HG03439 (cell line): Measurements from ENCODE around the gene MANBA.
A peak's percentile ranks its signal among the peaks of the same experiment; 100 is the strongest.
"Not testable (repeated sequence)": the region's sequence is repeated elsewhere in the genome, so short reads cannot be mapped to it uniquely, and the experiment has no call there.

ENCODE experiments used
- ATAC-seq: cut with Tn5 transposase; IDR thresholded peaks from one replicate; pipeline ENCODE4 v1.9.1; 2021; ENCODE audit warnings: mild to moderate bottlenecking, moderate library complexity; ENCODE audit not compliant: unreplicated experiment

Gene MANBA

GRCh38 chr4:102725229-102725628, 35.5 kb downstream of the MANBA start:
- ATAC-seq = no peak

DNA sequence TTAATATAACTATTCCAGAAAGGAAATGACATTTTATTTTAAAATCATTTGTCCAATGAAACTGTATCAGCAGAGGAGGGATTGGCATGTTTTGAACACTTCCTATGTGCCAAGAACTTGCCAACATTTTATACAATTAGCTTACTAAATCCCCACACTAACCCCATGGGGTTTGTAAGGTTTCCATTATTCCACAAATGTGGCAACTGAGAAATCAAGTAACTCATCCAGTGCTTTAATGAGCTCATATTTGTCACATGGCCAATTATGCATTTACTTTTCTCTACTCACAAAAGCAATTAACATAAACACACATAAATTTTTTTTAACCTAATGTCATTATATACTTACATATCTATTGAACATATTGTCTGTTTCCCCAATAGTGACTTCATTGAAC, 37.3 kb downstream of the MANBA start:
- no peak for ATAC-seq

GRCh38 chr4:102722740-102723139, 38.0 kb downstream of the MANBA start:
- no peak for ATAC-seq

- not testable (repeated sequence) for ATAC-seq
These were observed 41.8 kb downstream of the MANBA start for GRCh38 chr4:102718833-102719575.

DNA sequence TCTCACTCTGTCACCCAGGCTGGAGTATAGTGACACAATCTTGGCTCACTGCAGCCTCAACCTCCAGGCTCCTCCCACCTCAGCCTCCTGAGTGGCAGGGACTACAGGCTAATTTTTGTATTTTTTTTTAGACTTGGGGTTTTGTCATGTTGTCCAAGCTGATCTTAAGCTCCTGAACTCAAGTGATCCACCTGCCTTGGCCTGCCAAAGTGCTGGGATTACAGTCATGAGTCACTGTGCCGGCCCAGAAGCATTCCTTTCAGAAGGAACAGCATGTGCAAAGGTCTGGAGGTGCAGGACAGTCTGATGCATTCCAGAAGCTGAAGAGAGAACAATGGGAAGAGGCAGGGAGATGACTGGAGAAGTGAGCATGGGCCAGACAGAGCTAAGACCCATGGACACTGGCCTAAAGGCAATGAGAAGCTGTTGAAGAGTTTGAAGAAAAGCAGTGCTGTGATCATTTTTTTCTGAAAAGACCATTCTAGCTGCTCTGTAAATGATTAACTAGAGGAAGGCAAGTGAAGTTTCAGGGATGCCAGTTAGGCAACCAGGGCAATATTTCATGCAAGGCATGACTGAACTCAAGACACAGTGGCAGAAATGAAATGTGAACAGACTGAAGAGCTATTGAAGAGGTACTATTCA, 43.2 kb downstream of the MANBA start:
- no peak for ATAC-seq

DNA sequence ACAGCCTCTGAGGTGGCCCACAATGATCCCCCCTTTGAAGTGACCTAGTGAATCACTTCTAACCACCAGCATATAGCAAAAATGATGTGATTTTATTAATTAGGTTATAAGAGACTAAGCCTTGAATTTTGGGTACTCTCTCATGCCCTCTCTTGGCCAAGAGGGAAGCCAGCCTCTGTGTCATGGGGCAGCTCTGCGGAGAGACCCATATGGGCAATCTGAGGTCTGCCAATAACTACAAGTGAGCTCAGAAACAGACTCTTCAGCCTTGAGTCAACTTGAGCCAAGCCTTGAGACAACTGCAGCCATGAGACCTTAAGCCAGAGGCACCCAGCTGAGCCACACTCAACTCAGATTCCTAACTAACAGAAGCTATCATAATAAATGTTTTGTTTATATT, 45.7 kb downstream of the MANBA start:
- no peak for ATAC-seq

- ATAC-seq = not testable (repeated sequence)
These were observed 47.0 kb downstream of the MANBA start for GRCh38 chr4:102713774-102714173.

DNA sequence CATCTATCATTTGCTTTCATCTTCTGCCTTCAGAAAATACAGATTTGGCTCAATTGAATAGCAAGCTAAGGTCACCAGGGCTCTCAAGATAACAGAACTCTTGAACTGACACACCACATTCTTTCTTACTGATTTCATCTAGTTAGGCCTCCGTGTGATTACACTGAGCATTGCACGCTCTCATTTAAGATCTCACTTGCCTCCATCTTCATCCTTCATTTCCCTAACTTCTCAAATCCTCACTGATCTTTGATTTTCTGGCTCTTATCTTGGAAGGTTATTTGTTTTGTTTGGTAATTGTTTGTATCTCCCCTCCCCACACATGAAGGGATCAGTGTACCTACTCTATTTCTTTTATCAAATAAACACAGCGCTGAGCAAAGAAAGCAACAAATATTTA, 47.7 kb downstream of the MANBA start:
- ATAC-seq = no peak

- ATAC-seq = no peak
These were observed 49.8 kb downstream of the MANBA start for GRCh38 chr4:102710986-102711385.

DNA sequence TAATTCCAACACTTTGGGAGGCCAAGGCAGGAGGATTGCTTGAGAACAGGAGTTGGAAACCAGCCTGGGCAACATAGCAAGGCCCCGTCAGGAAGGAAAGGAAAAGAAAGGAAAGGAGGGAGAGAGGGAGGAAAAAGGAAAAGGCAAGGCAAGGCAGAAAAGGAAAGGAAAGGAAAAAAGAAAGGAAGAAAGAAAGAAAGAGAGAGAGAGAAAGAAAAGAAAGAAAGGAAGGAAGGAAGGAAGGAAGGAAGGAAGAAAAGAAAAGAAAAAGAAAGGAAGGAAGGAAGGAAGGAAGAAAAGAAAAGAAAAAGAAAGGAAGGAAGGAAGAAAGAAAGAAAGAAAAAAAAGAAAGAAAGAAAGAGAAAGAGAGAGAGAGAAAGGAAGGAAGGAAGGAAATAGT, 51.7 kb downstream of the MANBA start:
- ATAC-seq = not testable (repeated sequence)

DNA sequence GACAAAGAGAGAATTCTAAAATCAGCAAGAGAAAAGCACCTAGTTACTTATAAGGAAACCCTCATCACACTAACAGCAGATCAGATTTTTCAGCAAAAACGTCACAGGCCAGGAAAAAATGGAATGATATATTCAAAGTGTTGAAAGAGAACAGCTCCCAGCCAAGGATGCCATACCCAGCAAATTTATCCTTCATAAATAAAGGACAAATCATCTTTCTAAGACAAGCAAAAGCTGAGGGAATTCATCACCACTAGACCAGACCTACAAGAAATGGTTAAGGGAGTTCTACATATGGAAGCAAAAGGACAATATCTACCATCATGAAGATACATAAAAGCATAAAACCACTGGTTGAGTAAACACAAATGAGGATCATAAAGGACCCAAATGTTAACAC, 53.6 kb downstream of the MANBA start:
- ATAC-seq = no peak

DNA sequence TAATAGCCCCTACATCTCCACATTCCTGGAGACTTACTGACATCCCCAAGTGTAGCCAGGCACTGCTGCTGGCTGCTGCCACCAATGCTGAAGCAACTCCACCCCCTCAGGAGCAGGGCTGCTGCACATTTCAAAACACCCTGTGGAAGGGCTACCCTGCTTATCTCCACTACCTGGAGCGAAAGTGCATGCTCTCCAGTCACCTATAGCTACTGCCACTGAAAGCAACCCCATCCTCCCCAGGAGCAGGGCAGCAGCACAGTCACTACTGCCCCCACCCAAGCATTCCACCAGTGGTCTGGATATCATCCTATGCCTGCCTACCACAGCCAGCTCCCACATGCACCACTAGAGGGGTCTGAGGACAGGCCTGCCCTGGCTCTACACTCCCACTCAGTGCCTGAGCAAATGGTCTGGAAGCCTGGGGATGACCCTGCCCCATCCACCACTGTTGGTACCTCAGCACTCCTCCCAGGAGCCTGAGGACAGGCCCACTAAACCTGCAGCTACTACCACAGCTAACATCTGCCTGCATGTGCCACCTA, 55.3 kb downstream of the MANBA start:
- no peak for ATAC-seq

DNA sequence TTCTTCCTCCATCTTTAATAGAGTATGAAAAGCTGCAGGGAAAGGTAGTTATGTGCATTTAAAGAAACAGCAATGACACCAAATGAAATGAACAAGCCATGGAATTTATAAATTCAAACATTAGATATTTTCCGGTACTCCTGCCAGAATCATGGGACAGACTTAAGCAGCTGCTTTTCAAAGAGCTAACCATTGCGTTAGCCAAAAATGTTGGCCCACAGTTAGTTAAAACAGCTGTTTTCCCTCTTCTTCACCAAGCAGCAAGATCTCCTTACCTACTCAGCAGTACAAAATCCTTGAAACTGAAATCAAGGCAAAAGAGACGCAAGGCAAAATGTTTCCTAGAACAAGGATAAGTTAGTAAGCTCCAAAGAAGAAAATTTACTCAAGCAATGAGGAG, 64.0 kb downstream of the MANBA start:
- no peak for ATAC-seq

- ATAC-seq = no peak
These were observed 66.0 kb downstream of the MANBA start for GRCh38 chr4:102694791-102695190.

DNA sequence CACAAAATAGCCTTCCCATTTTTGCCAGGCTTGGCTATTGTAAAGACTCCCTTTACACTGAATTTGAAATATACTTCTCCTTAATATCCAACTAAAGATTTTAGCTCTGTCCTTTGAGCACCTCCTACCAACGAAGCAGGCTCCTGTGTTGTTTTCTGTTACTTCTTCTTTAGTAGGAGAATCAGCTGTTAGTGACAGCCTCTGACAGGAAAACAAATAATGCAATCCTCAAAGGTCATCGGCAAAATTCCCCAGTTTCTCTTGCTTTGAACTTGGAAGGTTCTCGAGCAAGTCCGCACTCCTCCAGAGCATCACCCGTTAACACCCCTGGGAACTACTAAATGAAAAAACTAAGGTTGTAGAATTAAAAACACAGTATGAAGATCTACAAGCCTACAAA, 66.9 kb downstream of the MANBA start:
- no peak for ATAC-seq

- no peak for ATAC-seq
These were observed 67.4 kb downstream of the MANBA start for GRCh38 chr4:102693262-102693850.

DNA sequence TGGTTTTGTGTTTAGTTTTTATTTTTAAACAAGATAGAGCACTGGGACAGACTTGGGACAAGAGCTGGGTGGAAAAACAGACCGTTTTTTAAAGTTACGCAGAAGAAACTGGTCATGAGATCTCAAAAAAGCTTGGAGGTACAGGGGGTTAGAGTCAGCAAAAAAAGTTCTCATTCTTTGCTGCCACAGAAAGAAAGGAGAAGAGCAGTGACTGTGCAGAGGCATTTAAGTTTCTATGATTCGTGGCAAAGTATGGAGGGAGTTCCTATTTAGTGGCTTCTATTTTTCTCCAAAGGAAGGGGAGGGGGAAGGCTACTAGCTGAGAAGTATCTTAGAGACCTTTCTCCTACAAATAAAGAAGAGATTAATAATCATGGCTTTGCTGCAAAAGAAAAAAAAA, 68.3 kb downstream of the MANBA start:
- no peak for ATAC-seq

- ATAC-seq = peak; percentile 36
These were observed 72.8 kb downstream of the MANBA start for GRCh38 chr4:102687982-102688433.

DNA sequence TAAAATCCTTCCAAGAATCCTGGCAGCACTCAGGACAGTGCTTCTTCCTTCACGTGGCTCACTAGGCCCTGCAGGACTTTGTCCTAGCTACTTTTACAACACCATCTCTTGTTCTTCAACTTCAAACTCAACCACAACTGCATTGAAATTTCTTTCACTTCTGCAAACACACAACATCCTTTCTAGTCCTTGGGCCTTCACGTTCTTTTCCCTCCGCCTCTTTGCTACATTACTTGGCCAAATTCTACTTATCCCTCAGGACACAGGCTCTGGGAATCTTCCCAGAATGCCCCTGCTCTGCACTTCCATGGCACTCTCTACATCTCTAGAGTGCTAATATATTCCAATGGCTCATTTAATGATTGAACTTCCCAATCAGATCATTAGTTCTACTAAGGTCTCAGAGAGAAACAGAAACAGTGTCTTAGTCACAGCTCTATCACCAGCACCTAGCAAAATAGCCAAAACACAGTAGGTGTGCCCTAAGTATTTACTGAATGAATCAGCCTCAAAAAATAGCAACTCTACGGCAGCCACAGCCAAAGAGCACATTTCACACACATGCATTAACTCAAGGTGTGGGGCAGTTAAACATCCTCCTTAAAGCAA, 73.3 kb downstream of the MANBA start:
- peak; percentile 94 for ATAC-seq

GRCh38 chr4:102685768-102686167, 75.0 kb downstream of the MANBA start:
- ATAC-seq = no peak

GRCh38 chr4:102684610-102685052, 76.1 kb downstream of the MANBA start:
- peak; percentile 32 for ATAC-seq
